Left lobe of liver (tissue), 2 donors: ENCODE results near the gene HTATIP2. TPM values are rescaled to one million over a fixed set of nuclear protein-coding genes. Genes with fewer than 3 reads are reported as not detected.
"Not testable (repeated sequence)": the region's sequence is repeated elsewhere in the genome, so short reads cannot be mapped to it uniquely, and the experiment has no call there.

ENCODE experiments used
- ATAC-seq: fragments of 200-7000 bp; cut with Tn5 transposase; one replicate; pipeline ENCODE4 v1.9.1; 2020; ENCODE audit warnings: mild to moderate bottlenecking, moderate library complexity
- DNase-seq: peaks from one replicate; pipeline ENCODE4 v3.0.0-alpha.2; 2020; ENCODE audit warnings: low spot score
- total RNA-seq: library from RNA; stranded (reverse); gene quantifications from one replicate; pipeline ENCODE4 v1.2.1, GENCODE V29; 2021
- donor health status: DM: no; HTN: no; CAD: no; lungs with moderate emphysema.
- donor health status: DM: no; HTN: yes; CAD: no.

HTATIP2 gene
- total RNA-seq = 68.0 TPM

DNA sequence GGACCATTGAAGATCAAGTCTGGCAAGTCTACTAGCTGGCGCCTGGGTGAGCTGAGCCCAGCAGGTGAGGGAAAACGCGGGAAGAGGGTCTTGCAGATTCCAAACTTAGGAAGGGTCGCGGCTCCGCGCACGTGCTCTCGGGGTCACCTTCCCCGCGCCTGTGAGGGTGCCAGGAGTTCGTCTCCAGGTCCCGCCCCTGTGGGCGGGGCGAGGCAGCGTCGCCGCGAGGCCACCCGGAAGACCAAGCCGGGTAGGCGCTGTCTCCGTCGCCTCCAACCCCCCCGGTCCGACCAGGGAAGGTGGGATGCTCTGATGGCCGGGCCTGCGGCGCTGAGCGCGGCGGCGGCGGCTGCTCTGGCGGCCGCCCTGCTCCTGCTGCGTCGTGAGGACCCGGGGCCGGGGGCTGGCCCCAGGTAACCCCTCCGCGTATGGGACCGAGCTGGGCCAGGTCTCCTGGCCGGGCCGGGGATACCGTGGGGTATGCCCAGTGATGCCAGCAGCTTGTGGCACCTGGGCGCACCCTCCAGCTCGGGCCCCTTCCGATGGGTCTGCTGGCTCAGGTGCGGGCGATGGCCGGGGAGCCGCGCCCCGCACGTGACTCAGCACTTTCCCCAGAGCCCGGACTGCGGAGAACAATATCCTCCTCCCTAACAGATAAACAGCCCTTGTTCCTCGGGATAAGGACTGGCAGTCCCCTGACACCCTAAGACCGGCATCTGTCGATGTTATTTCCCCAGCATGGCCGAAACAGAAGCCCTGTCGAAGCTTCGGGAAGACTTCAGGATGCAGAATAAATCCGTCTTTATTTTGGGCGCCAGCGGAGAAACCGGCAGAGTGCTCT, at the start of gene HTATIP2:
Gene HTATIP2 (plus strand): TSS at position 215 of the 841 bp plus-strand sequence. CDS start 524 bp downstream, at position 739.
- DNase-seq (peak; percentile 78), ATAC-seq (peak; percentile 91)

DNA sequence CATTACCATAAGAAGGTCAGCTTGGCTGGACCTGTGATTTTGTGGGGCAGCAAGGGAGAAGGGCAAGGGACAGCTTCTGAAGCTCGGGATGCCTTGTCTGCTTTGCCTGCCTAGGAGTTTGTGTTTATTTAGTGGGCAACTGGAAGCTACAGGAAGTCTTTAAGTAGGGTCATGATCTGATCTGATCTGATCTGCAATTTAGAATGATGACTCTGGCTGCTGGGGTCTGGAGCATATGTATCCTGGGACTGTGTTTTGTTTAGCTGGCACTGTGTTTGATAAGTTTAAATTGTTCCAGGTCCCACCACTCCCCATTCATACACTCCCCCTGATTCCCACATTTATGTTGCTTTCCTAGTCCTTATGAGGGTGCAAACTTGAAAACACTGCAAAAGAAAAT, 47.7 kb upstream of the HTATIP2 start:
- ATAC-seq (no peak), DNase-seq (no peak)

DNA sequence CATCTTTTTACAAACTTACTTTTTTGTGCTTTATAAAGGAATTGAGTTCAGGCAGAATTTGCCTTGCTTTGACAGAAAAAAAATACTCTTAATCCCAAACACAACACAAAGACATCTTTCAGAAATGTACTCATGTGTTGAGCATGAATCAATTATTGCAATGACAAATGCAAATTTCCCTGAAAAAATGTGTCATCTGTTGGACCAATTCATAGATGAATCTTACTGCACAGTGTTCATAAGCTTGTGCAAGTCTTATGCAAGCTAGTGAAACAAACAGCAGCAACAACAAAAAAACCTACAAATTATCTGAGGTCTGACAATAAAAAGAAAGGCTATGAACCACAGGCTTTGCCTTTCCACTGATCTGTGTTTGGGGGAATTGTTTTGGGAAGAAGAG, 42.3 kb upstream of the HTATIP2 start:
- DNase-seq (no peak), ATAC-seq (no peak)

DNA sequence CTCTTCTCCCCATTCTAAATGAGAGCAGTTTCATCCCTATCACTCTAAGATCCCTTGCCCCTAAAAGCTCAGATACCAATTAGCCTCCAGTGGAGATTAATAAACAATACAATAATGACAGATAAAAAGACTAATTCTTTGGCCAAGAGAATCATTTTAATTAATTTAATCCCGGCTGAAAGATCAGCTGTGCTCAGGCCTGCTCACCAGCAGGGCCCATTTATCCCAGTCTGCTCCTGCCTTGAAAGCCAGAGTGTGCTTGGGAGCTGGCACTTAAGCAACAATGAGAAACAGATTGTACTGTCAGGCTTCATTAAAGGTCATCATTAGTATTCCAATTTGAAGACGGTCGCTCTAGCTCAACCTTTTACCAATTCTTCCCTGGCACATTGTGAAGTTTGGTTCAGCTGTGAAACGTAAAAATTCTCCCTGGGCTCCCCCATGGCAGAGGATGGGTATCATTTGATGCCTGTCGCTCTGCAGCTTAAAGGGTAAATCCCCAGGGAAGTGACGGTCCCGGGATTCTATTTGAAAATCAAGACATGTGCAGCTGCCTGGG, 36.1 kb upstream of the HTATIP2 start:
- ATAC-seq (no peak), DNase-seq (no peak)

DNA sequence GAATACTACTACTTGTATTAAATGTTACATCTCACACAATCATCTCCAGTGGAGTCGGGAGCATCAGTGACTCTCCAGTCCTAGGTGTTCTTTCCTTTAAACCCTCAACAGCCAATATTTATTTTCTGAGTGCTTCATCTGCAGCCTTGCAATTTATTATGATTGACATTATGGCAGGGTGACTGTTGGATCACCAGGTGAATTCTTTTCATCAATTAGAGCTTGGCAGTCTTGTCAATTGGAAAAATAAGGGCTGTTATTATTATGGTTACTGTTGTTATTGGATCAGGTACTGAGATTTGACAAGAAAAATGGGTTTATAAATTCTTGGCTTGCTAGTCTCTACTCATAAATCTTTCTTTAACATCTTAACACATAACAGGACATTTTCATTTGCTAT, 27.5 kb upstream of the HTATIP2 start:
- no peak for DNase-seq

DNA sequence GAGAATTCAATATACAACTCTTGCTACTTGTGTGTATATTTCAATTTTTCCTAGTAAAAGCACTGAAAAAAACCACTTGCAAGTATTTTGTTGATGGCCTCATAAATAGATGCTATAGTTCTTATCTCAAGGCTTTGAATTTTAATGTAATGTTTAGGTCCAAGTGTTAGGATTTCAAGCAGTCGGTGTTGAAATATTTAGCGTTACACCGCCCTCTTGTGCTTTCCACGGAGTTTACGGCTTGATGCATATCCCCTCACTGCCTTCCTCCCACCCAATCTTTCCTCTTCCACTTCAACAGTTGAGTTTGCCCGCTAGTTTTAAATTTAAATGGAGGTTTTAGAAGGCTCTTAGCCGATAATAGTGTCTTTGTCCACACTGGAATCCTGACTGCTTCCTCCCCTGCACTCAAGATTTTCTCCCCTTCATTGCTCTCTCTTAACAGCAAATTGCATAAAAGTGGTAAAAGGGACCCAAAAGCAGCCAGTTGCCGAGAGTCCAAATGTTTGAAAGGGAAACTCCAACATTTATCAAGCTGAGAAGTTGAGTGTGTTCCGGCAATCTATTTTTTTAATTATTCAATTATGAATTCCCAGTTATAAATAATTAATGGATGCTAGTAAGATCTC, 25.9 kb upstream of the HTATIP2 start:
- ATAC-seq (peak; percentile 39), DNase-seq (no peak)

More for the DNA sequence above, 27.5 kb upstream of the HTATIP2 start:
- no peak for ATAC-seq

DNA sequence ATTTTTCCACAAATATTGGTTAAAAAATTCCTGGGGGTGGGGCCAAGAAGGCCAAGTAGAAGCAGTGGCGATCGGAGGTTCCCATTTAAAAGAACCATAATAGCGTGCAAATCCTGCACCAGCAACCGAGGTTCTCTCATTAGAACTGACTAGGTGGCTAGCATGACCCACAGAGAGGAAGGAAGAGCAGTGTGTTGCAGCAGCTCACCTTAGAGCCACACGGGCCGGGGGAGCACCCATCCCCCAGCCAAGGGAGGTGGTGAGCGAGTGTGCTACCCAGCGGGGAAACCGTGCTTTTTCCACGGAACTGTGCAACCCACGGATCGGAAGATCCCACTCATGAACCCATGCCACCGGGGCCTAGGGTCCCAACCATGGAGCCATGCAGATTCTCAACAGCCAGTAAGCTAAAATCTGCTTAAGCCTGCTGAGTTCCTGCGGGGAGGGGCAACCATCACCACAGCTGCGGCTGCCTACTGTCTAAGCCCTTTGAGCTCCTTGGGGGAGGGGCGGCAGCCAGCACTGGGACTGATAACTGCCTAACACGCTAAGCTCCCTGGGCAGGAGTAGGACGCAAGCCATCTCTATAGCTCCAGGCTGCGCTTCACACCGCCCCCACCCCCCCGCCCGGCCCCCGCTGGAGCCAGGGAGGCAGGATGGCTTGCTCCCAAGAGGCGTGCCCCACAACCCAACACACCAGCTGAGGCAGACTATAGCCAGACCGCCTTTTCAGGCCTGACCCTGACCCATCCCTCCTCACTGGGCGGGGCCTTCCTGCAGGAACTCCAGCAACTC, 21.0 kb upstream of the HTATIP2 start:
- no peak for ATAC-seq
- DNase-seq = no peak

DNA sequence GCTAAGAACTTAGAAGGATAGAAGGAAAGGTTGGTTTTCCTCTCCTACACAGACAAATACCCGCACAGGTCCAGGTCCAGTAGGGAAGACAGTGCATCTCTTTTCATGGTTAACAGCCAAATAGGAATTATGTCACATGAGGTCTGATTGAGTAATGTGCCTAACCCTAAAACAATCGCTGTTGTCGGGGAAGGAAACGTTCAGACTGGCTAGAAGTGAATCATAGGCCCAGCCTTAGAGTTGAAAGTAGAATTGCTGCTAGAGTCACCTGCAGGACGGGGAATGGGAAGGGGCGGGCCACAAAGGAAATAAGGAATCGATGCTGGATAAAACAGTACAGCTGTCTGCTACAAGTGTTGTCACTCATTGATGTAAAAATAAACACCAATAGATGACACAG, 12.4 kb upstream of the HTATIP2 start:
- ATAC-seq (no peak), DNase-seq (no peak)

DNA sequence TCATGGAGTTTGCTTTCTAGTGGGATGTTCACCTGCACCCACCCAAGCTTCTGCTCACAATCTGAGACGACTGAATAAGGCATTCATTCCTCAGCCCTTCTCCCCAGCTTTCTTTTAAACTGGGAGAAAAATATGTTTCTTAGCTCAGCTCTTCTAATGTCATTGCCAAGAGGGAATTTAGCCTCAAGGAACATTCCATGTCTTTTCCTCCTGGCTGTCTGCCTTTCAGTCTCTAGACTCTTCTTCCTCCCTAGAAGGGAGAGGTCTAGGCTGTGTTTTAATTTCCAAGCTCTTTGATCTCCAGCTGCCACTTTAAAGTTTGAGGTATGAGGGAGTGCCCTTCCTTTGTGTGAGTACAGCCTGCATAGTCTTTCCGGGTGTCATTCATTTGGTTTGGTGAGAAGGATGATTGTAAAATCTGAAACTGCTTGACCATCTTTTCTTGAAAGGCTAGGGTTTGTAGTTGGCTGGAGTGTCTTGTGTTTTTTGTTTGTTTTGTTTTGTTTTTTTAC, 11.7 kb upstream of the HTATIP2 start:
- no peak for ATAC-seq

DNA sequence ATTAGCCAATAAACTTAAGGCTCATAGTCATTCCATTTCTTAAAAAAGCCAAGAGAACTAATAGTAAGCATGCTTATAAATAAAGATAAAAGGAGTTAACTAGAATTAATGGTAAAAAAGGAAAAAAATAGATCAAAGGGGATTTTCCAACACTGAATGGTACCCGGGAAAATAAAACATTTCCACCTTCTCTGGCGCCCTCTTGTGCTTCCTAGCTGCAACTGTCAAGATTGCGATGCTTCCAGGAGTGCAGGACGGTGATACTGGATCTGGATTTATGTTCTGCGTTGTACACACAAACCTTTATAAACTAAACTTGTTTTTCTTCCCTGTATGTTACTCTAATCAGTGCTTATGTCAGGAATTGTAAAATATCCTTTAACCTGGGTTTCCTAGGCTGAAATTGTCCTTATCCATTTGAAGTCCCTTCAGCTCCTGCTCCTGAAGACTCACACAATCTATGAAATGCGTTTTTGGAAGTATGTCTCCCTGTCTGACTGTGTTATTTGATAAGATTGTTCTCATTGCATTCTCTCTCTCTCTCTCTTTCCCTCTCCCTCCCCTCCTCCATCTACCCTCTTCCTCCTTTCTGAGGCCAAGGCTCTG, 9.6 kb upstream of the HTATIP2 start:
- ATAC-seq = peak; percentile 72
- DNase-seq = no peak

More for the DNA sequence above, 11.7 kb upstream of the HTATIP2 start:
- DNase-seq = no peak

DNA sequence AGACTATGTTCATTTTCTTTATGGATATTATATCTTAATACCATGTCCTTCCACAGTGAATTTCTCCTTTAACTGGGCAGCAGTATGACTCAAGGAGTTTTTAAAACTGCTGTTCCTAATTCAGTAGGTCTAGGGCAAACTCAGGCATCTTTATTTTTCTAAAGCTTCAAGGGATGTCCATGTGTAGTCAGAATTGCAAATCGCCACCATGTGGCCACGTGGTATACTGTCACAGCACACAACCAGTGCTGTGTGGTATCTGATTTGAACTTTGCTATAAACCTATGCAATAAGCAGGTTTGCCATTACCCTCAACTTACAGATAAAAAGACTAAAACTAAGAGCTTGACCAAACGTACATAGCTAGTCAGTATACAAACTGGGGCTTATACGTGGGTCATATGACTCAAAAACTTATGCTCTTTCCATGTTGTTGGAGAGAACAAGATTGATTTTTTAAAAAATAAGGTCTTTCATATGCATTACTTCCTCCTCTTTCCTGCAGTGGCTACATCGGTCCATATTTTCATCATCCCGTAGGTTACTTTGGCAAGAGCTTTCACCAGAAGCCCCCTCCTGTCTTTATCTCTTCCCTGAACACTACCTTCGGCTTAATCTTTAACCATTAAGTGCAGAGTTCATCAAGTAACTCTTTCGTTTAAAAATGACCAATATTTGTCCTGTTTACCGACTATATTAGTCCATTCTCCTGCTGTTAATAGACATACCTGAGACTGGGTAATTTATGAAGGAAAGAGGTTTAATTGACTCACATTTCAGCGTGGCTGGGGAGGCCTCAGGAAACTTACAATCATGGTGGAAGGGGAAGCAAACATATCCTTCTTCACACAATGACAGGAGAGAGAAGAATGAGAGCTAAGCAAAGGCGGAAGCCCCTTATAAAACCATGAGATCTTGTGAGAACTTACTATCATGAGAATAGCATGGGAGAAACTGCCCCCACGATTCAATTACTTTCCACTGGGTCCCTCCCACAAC, 8.0 kb upstream of the HTATIP2 start:
- ATAC-seq (peak; percentile 81), DNase-seq (peak; percentile 55)

DNA sequence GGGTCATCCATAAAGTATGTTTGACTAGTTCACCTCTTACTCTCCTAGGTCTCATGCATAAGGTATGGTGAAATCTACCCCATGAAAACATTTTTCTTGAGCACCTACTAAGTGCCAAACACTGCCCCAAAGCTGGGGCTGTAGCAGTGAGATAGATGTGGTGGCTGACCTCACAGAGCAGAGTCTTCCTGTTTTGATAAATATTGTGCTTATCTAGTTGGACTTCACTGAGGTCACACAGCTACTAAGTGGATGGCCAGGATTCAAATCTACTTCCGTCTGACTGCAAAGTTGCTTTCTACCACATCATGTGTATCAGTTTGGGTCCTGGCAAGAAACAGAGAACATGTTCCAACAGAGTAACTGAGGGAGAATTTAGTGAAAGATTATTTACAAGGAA, 6.4 kb upstream of the HTATIP2 start:
- DNase-seq (no peak), ATAC-seq (peak; percentile 50)

DNA sequence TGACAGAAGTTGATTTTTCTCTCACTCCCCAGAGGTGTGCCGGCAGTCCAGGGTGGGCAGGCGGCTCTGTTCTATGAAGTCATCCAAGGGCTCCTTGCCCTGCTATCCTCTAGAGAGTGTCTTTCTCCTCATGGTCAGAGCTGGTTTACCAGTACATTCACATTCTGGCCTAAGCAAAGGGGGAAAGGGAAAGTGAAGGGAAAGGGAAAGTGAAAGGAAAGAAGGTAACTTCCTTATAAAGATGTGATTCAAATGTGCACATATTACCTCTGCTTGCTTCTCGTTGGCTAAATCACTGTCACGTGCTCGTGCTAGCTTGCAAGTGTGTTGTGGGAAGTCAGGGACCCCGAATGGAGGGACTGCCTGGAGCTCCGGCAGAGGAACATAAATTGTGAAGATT, 2.9 kb upstream of the HTATIP2 start:
- DNase-seq (peak; percentile 50), ATAC-seq (peak; percentile 56)

DNA sequence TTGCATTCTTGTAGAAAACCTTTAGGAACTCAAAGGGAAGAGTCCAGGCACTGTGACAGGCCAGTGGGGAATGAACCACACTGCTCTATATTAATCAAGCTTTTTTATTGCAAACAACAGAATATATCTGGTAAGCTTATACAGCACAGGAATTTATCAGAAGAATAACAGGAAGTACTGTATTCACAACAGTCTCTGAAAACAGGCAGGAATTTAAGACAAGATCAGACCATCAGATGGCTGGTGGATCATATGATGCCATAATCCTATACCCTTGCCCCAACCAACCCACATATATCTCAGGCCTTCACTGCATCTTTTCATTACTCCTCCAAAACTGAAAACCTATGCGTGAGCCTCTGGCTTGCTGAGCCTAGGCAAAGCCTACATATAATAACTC, 1.0 kb upstream of the HTATIP2 start:
- no peak for ATAC-seq

DNA sequence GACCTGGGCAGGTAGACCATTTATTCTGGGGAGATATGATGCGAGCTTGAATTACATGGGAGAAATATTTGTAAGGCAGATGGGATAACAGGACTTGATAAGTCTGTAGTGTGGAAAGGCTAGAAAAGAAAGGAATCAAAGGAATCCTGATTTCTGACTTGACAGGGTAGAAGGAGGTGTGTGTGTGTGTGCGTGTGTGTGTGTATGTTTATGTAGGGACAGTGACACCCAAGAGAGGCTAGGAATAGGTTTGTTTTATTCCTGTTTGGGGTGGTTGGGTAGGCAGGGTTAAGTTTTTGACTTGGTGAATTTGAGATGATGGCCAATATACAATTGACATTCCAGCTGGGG, 390 bp upstream of the HTATIP2 start:
- DNase-seq = no peak
- ATAC-seq = peak; percentile 3

More for the DNA sequence above, 1.0 kb upstream of the HTATIP2 start:
- DNase-seq = no peak

DNA sequence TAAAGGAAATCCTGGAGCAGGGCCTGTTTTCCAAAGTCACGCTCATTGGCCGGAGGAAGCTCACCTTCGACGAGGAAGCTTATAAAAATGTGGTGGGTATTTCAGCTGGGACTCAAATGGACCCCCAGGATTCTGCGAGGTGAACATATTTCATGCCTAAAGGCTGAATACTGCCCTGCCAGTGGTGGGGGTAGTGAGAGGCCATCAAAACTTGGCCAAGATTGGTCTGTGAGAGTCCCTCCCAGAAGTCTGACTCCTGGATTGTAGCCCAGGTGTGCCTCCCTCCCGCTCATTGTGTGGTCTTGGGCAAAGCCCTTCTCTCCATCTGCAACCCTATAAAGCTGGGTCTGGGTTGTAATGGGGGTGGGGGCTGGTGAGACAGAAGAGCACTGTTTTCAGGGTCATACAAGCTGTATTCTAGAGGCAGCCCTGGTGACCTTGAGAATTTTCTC, 853 bp downstream of the HTATIP2 start:
- ATAC-seq (peak; percentile 40), DNase-seq (peak; percentile 47)

DNA sequence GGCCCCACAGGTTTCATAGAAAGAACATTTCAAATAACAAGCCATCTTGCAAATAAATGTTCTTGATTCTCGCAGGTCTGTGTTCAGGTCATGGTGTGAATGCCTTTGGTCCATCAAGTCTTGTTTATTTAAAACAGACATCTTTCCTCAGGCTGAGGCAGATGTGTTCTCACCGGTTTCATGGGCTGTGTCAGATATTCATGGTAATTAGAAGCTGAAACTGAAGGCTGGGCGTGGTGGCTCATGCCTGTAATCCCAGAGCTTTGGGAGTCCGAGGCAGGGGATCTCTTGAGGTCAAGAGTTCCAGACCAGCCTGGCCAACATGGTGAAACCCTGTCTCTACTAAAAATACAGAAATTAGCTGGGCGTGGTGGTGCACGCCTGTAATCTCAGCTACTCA, 2.0 kb downstream of the HTATIP2 start:
- not testable (repeated sequence) for ATAC-seq, DNase-seq

DNA sequence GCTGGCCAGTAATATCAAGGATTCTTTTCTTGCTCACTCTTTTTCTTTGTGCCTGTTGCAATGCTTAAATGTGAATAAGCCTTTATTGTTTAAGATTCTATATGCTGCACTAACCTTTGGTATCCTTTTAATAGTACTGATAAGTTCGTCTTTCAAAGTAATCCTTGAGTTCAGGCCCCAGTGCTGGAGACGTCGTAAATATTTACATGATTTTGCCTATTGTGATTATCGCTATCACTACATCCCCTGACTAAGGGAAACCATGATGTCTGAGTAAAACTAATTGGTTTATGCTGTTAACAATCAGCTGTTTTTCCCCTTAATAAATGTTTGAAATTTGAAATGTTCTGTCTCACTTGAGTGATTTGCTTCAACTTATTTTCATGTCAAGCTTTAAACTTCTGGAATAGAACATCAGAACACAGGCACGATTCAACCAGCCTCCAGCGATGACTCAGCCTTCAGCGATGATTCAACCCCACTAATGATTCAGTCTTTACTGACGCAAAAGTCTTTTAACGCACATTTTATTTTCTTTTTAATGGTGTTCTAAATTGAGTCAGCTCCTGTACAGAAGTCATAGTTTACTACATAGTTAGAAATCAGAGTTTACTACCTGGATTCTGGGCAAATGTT, 3.9 kb downstream of the HTATIP2 start:
- DNase-seq = no peak
- no peak for ATAC-seq

DNA sequence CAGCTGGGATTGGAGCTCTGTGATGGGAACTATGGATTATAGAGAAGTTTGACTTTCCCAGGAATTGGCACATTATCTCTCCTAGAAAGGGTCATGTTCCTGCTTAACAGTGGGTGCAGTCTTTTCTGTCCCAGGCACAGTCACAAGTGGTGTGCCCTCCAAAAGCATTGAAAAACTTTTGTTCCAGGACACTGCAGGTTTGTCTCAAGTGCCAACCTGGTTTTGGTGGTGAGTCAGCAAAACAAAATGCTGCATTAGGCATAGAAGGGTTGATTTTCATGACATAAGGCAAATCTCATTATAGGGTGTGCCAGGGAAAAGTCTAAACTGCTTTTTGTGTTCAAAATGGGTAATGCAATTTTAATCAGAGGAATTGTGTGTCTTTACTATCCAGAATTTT, 4.9 kb downstream of the HTATIP2 start:
- no peak for ATAC-seq
- DNase-seq = no peak
